Nephron progenitor cell (in vitro differentiated cells): Measurements from ENCODE around the gene GNB1.

Experiments
- DNase-seq: peaks from one replicate; pipeline ENCODE4 v3.0.0; 2021
- H3K27ac Mint-ChIP-seq: 2 replicates; pipeline ENCODE4 v1.8.0; 2021; ENCODE audit warnings: mild to moderate bottlenecking, moderate library complexity, mixed read lengths
- H3K27me3 Mint-ChIP-seq: 2 replicates; pipeline ENCODE4 v1.8.0; 2021; ENCODE audit warnings: mild to moderate bottlenecking, low read depth, mixed read lengths; ENCODE audit not compliant: poor library complexity
- H3K36me3 Mint-ChIP-seq: 2 replicates; pipeline ENCODE4 v1.8.0; 2021; ENCODE audit warnings: low read depth, mixed read lengths
- H3K4me1 Mint-ChIP-seq: 2 replicates; pipeline ENCODE4 v1.8.0; 2021; ENCODE audit warnings: mixed read lengths
- H3K4me3 Mint-ChIP-seq: 2 replicates; pipeline ENCODE4 v1.8.0; 2021; ENCODE audit warnings: mild to moderate bottlenecking, moderate library complexity, mixed read lengths
- H3K9me3 Mint-ChIP-seq: 2 replicates; pipeline ENCODE4 v1.8.0; 2021; ENCODE audit warnings: mild to moderate bottlenecking, moderate library complexity, mixed read lengths
- CTCF ChIP-seq: fragments of 200-600 bp; sonication (generic); IDR thresholded peaks from 2 replicates; pipeline ENCODE4 v1.5.0; 2021; ENCODE audit warnings: antibody characterized with exemption

GNB1 gene

GRCh38 chr1:1760345-1760650, 130.6 kb downstream of the GNB1 start:
- H3K9me3 Mint-ChIP-seq, result no peaks in the 10 kb centered on the region
- H3K4me1 Mint-ChIP-seq, result peaks cover 8% of the 10 kb centered on the region

GRCh38 chr1:1759456-1760344, 131.2 kb downstream of the GNB1 start:
- no peaks in the 10 kb centered on the region for H3K27me3 Mint-ChIP-seq
- no peak for DNase-seq
- peaks cover 19% of the 10 kb centered on the region for H3K36me3 Mint-ChIP-seq
- no peaks in the 10 kb centered on the region for H3K9me3 Mint-ChIP-seq
- TF ChIP-seq CTCF, result no peak
- H3K4me1 Mint-ChIP-seq, result peaks cover 8% of the 10 kb centered on the region
- H3K4me3 Mint-ChIP-seq, result no peak overlapping the region
- H3K27ac Mint-ChIP-seq, result peak overlapping the region; percentile 48

More at GRCh38 chr1:1760345-1760650, 130.6 kb downstream of the GNB1 start:
- no peak for TF ChIP-seq CTCF
- H3K4me3 Mint-ChIP-seq, result no peak overlapping the region
- no peaks in the 10 kb centered on the region for H3K27me3 Mint-ChIP-seq
- H3K27ac Mint-ChIP-seq, result no peak overlapping the region
- DNase-seq, result no peak
- peaks cover 14% of the 10 kb centered on the region for H3K36me3 Mint-ChIP-seq

GRCh38 chr1:1758692-1759455, 132.0 kb downstream of the GNB1 start:
- Mint-ChIP-seq H3K9me3 (no peaks in the 10 kb centered on the region), H3K36me3 (peaks cover 21% of the 10 kb centered on the region), H3K27me3 (no peaks in the 10 kb centered on the region), H3K4me1 (peaks cover 4% of the 10 kb centered on the region), H3K27ac (peak overlapping the region; percentile 32), H3K4me3 (no peak overlapping the region)
- TF ChIP-seq CTCF, result no peak
- DNase-seq, result no peak

GRCh38 chr1:1758059-1758621, 132.7 kb downstream of the GNB1 start:
- H3K9me3 Mint-ChIP-seq, result no peaks in the 10 kb centered on the region
- no peaks in the 10 kb centered on the region for H3K27me3 Mint-ChIP-seq
- peaks cover 21% of the 10 kb centered on the region for H3K36me3 Mint-ChIP-seq
- DNase-seq, result no peak
- TF ChIP-seq CTCF, result no peak
- H3K27ac Mint-ChIP-seq, result peak overlapping the region; percentile 32
- no peak overlapping the region for H3K4me3 Mint-ChIP-seq
- no peaks in the 10 kb centered on the region for H3K4me1 Mint-ChIP-seq

GRCh38 chr1:1757422-1758058, 133.3 kb downstream of the GNB1 start:
- no peaks in the 10 kb centered on the region for H3K4me1 Mint-ChIP-seq
- no peak for DNase-seq
- no peaks in the 10 kb centered on the region for H3K9me3 Mint-ChIP-seq
- no peak overlapping the region for H3K4me3 Mint-ChIP-seq
- no peaks in the 10 kb centered on the region for H3K27me3 Mint-ChIP-seq
- TF ChIP-seq CTCF, result no peak
- peaks cover 23% of the 10 kb centered on the region for H3K36me3 Mint-ChIP-seq
- H3K27ac Mint-ChIP-seq, result peak overlapping the region; percentile 32
